NCI-H146 (cell line): ENCODE results near the gene SATB2.
A peak's percentile ranks its signal among the peaks of the same experiment; 100 is the strongest.

Experiments
- DNase-seq: peaks from one replicate; lab custom pipeline; 2025; lab: John Stamatoyannopoulos, UW

SATB2 gene

DNA sequence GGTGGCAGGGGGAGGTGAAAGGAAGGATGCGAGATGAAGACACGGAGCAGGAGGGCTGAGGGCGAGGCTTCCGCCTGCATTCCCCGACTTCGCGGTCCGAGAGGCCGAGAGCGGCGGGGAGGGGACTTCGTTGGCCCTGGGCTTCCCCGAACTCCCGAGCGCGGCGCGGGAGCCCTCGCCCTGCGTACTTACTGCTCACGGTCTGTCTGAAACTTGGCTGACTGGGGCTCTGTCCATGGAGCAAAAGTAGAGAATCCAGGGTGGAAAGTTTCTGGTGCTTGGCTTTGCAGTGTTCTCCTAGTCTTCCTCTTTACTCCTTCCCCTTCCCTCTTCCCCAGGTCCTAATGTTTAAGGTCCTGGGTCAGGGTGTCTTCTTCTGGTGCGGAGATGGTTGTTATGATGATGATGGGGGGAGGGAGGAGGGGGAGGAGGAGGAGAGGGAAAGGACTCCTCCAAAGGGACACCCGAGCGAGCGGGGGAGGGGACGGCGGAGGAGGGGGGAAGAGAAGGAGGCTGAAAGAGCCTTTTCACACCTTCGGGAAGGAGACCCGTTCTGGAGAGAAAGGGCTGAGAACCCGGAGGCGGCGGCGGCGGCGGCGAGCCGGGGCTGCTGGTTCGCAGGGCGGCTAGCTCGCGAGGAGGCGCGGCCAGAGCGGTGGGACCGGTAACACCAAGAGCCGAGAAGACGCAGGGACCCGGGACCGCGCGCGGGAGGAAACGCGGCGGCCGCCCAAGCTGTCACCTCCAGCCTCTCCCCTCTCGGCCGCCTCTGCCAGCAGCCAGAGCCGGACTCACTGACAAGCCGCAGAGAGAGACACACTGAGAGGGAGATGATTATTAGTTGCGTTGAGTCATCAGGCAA lies at the start of gene SATB2:
TSS of gene SATB2 (minus strand) at position 793 of the 862 bp plus-strand sequence. CDS start 1,902 bp downstream, outside the sequence.
- peak; percentile 45 for DNase-seq

DNA sequence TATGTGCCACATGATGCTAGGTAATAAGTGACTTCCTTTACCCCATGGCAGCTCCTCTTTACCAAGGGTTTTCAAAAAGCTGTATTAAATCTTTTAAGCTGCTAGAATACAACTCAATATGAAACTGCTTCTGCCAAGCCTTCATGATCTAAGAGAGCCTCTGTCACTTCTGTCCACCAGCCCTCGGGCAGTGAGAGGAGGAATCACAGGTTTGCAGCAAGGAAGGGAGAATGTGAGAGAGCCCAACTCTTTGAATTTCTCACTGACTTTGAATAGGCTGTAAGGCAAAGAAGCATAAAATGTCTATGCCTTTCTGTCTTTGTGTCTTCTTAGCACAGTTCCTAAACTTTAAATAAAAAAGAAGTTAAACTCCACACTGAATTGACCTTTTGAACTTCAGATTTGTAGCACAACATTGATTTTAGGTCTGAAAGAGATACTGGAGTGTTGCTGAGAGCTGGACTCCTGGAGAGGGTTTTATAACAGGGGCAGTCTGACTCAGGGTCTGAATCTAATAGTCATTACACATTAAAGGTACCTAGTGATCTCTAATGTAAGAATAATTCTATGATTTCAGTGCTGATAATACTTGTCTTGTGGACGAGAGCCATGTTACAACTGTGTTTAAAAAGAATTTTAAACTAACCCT lies 48.1 kb upstream of the SATB2 start:
- no peak for DNase-seq

GRCh38 chr2:199503148-199503547 lies 45.4 kb upstream of the SATB2 start:
- no peak for DNase-seq

GRCh38 chr2:199499005-199499404 lies 41.3 kb upstream of the SATB2 start:
- DNase-seq = no peak

- no peak for DNase-seq
These were observed 37.4 kb upstream of the SATB2 start for GRCh38 chr2:199495147-199495546.

DNA sequence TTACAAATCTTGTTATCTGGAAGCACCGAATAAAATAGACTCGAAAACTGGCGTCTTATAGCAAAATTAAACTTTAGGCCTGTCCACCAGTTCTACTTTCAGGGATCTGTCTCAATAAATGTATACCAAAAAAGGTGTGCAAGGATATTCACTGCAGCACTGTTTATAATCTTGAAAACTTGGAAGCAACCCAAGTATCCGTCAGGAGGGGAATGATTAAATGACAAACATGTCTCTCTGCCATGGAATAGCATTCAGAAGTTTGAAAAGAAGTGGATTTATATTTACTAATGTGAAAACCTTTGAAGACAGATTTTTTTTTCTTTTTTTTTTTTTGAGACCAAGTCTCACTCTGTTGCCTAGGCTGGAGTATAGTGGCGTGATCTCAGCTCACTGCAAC lies 32.3 kb upstream of the SATB2 start:
- no peak for DNase-seq

GRCh38 chr2:199488772-199489400 lies 31.1 kb upstream of the SATB2 start:
- peak; percentile 16 for DNase-seq

DNA sequence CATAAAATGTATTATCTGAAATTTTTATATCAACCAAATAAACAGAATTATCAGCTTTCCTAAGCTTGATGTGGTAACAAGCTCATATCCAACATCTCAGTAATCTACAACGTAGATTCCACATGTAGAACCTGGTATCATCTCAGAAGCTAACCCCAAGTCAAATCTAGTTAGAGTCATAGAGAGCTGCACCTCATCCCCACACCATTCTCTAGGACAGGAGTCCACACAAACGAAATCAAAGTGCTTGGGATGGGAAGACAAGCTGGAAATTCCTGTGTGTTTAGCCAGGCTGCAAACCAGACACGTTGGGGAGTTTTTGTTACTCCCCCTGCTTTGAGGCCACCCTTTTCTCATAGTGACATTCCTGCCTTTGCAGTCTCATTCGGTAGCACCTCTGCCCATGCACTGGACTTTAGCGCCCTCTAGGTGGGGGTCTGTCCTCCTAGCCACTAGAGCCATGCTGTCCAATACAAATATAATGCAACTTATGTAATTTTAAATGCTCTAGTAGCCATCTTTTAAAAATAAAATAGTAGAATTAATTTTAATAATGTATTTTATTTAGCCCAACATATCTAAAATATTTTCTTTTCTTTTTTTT lies 28.1 kb upstream of the SATB2 start:
- DNase-seq = peak; percentile 38

- peak; percentile 36 for DNase-seq
These were observed 27.2 kb upstream of the SATB2 start for GRCh38 chr2:199484927-199485326.

DNA sequence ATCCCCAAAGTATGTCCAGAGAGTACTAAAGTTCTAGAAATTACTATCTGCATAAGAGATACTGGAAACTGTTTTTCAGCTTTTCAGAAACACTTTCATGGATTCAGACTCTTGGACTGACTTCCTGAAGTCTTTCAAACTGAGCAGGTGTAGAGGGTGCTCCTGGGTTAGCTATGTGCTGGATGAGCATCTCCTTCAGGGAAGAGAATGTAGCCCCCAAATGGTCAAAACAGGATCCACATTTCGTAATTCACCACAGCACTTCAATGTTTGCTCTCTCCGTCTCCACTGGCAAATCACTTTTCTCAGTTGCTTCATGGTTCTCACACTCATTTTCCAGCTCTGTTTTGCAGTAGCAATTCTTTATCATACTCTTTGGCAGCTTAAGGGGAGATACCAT lies 23.2 kb upstream of the SATB2 start:
- DNase-seq = no peak

DNA sequence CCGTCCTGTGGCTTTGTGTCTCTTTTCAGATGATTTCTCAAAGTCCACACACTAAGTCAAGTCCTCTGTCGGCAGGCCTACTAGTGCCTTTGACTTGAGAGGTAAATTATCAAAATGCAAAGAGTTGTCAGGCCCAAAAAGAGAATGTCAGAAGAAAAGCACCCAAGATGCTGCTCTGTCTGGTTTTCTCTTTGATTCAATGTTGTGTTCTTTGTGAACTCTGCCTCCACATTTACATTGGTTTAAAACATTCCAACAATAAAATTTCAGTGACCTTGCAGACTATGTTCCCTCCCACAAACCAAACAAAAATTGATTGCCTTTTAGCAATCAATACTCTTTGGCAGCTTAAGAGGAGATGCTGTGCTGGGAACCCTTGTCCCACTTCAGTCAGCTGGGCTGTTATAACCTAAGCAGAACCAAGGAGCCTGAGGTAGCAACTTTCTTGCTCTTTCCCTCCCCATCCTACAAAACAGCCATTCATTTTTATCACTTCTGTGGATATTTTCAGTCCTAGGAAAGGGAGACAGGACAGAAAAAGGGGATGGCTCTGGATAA lies 19.6 kb upstream of the SATB2 start:
- no peak for DNase-seq

DNA sequence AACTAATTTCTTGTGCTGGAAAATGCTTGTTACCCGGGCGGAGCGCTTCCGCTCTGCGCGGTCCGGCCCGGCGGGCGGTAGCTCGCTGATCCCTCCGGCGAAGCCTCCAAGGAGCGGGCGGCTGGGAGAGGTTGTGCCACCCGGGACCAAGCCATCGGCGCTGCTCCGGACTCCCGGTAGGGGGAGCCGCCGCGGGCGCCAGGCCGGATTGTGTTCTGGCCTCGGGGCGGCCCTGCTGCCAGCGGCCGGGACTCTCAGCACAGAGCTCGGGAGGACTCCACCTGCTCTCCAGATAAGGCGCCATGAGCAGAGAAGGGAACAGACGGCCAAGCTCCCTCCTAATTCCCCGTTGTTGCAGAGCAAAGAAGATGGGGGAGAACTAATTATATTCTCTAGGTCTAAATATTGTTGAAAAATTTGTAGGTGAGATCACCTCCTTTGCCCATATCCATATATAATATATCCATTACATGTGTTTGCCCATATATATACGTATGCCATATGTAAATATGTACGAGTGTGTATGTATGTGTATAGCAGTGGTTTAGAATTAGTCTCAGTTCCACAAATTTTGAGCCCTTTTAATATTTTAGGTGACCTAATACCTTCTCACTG lies 13.8 kb upstream of the SATB2 start:
- peak; percentile 52 for DNase-seq

DNA sequence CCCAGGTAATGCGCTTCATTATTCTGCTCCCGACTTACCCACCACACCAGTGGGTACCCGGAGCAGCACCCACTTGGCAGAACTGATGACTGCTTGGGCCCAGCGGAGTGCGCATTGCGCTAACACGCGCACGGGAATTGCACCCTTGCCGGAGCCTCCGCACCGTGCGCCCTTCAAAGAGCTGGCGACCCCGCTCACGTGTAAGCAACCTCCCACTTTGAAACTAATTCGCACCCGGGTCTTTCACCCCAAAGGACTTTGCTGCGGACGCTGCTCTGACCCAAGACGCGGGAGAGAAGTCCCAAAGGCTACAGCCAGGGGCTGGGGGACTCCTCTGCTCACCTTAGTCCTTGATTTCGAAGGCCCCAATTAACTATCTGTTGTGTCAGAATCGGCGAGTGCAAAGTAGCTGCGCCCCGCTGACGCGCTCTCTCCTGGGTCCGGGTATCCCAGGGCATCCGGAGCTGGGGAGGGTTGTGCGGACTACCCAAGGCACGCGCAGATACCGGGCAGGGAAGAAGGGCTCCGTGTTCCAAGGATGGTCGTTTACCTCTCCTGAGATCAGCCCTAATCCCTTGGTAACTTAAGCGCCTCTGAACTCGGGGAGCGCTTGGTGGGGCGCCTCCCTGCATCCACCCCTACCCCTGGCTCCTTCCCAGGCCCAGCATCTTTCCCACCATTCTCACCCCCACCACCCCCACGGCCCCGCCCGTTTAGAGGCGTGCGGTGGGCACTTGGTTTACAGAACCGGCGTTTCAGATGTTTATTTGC lies 13.1 kb upstream of the SATB2 start:
- DNase-seq = no peak

DNA sequence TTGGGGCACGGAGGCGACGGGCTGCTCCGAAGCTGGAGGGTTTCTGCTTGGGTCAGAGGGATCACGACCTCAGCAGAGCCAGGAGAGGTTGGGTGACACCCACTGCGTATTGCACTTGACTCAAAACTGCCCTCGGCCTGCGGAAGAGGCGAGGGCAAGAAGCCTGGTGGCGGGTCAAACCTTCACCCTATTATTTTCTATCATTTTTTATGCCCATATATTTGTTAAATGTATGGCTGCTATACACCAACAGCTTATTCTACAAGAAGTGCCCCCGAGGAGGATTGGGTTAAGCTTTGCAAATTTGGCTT lies 12.6 kb upstream of the SATB2 start:
- no peak for DNase-seq

- DNase-seq = no peak
These were observed 12.0 kb upstream of the SATB2 start for GRCh38 chr2:199469514-199470360.

DNA sequence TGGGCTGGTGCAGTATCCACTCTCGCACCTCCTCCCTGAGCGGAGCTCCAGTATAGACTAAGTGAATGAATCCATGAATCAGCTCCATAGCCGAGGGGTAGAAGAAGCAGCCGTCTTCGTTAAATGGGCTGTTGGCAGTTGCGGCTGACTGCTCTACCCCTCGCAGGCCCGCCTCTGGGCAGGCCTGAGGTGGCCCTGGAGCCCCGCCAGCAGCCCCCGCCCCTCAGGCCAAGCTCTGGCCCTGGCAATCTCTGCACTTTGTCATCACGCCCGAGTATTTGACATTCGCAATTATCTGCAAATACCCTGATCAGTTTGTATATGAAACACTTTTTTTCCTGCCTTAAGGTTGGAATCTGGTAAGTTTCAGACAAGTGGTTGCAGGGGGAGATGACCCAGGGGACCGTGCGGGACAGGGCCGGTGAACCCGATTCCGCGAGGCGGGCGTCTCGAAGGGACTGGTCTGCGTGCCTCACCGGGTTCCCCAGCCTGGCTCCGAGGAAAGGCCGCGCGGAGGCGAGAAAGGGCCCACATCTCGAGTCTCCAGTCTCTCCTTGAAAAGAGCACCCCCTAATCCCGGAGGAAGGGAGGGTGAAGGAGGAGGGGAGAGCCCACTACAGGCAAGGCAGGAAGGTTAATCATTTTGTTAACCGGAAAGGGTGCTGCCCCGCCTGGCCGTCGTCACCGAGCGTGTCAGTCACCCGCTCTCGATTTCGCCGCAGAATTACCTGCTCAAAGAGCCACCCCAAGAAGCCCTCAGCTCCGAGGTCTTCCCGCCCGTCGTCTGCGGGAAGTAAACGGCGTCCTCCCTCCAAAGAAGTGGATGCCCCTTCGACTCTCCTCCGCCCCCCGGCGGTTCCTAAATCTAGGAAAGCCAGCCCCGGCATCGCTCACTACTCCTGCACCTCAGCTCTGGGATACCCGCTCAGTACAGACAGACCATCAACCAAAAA lies 11.1 kb upstream of the SATB2 start:
- no peak for DNase-seq

GRCh38 chr2:199467066-199467822 lies 9.5 kb upstream of the SATB2 start:
- DNase-seq = no peak

- DNase-seq = no peak
These were observed 8.9 kb upstream of the SATB2 start for GRCh38 chr2:199466692-199467065.
